Renal cortical epithelial cell (primary cell): ENCODE data around the gene DDX5. TPM values are rescaled to one million over a fixed set of nuclear protein-coding genes. Genes with fewer than 3 reads are reported as not detected.

Experiments used
- total RNA-seq: library from RNA; depleted of rRNA; stranded (reverse); fragments of >200 nt; gene quantifications from 2 replicates; pipeline ENCODE4 v1.2.3, GENCODE V29; 2014

DDX5 gene
- total RNA-seq, 1 donor from 2014 or later: 745 TPM

Other genes with a start within 250 kb of the DDX5 start
- 10.1 and 62.6 TPM in 2 replicates for gene TEX2, start 243.0 kb downstream of the DDX5 start, total RNA-seq
- gene PECAM1, start 115.4 kb downstream of the DDX5 start, total RNA-seq: 2.3 and 5.9 TPM in 2 replicates
- 0.20 TPM in 1 of 2 replicates, not detected in the other for gene MILR1, start 57.2 kb downstream of the DDX5 start, total RNA-seq
- 4.5 and 11.4 TPM in 2 replicates for gene POLG2, start 9.2 kb downstream of the DDX5 start, total RNA-seq
- gene CEP95, start 688 bp upstream of the DDX5 start, total RNA-seq: 10.6 and 39.6 TPM in 2 replicates
- gene SMURF2, start 156.0 kb upstream of the DDX5 start, total RNA-seq: 77.1 and 92.9 TPM in 2 replicates